Psoas muscle (tissue), 8 donors: ENCODE measurements around the gene GJA5. TPM values are rescaled to one million over a fixed set of nuclear protein-coding genes. Genes with fewer than 3 reads are reported as not detected.

Source experiments
- ATAC-seq, 4 donors: fragments of 200-7000 bp; cut with Tn5 transposase; one replicate each; pipeline ENCODE4 v1.9.1; 2020; ENCODE audit warnings: moderate library complexity in 3 of 4, mild to moderate bottlenecking in 2 of 4
- DNase-seq, 2 donors: peaks; one replicate each; pipeline ENCODE4 v3.0.0-alpha.2; 2020
- H3K27ac ChIP-seq: fragments of 200-600 bp; one replicate; pipeline ENCODE4 v1.8.0; 2022
- H3K27me3 ChIP-seq, 3 donors: fragments of 200-600 bp in 1 of 3; one replicate each; pipeline versions ENCODE4 v1.6.1 to v1.8.0; 2013 to 2022; ENCODE audit warnings: low read length in 2 of 3, mild to moderate bottlenecking in 2 of 3, moderate library complexity in 1 of 3; ENCODE audit not compliant: insufficient read depth in 3 of 3
- H3K36me3 ChIP-seq, 2 donors: fragments of 200-600 bp in 1 of 2; one replicate each; pipeline versions ENCODE4 v1.6.1 to v1.8.0; 2013 to 2022; ENCODE audit warnings: low read depth in 1 of 2, mild to moderate bottlenecking in 1 of 2, moderate library complexity in 1 of 2; ENCODE audit not compliant: insufficient read depth in 1 of 2
- H3K4me1 ChIP-seq: fragments of 200-600 bp; one replicate; pipeline ENCODE4 v1.8.0; 2022
- H3K4me3 ChIP-seq: fragments of 200-600 bp; one replicate; pipeline ENCODE4 v1.8.0; 2022; ENCODE audit warnings: mild to moderate bottlenecking
- H3K9me3 ChIP-seq: fragments of 200-600 bp; one replicate; pipeline ENCODE4 v1.8.0; 2022
- WGBS, 3 donors: extraction: QIAGEN DNeasy Blood & Tissue Kit; methylation state at CpG; one replicate each; pipeline versions ENCODE4 v1.1.6 to v1.1.7; 2013; 5-methylcytosine and 5-hydroxymethylcytosine counted together
- intact Hi-C, 2 donors: fragments of 100-400 bp; cut with DNase I; formaldehyde crosslinking; loops; one replicate each; pipeline versions ENCODE4 v1.11.0 to v1.14.2; 2022
- polyA plus RNA-seq, 3 donors: library from polyadenylated mRNA; stranded (reverse); fragments of 200-250 nt; gene quantifications; one replicate each; pipeline ENCODE4 v1.2.3, GENCODE V29; 2013
- total RNA-seq, 4 donors: library from RNA; stranded (reverse); fragmentation: NEBNext Ultra II Directional in 2 of 4; extraction: Animal tissue kit (Norgen Biotek cat#: 25700) in 2 of 4; gene quantifications; one replicate each; pipeline versions ENCODE4 v1.2.1 to v1.2.4, GENCODE V29; 2021 to 2023
- TF ChIP-seq, protein P1 (sequence below): fragments of 200-600 bp; IDR thresholded peaks from one replicate; pipeline ENCODE4 v1.8.0; 2022; ENCODE audit warnings: antibody characterized with exemption
- donor health status: healthy with polysubstance abuse.
- donor health status: DM: no; HTN: no; CAD: no; lungs with moderate emphysema.
- donor health status: Bipolar disorder and iron deficiency.
- donor health status: healthy.
- donor health status: DM: yes; HTN: yes; CAD: no.
- donor health status: DM: no; HTN: no; CAD: no.
- donor health status: DM: no; HTN: no; CAD: no.
- donor health status: DM: yes; HTN: yes; CAD: no.

The GJA5 gene
- total and polyA plus RNA-seq, 7 donors = 1.9 to 7.0 (median 3.3) TPM

DNA sequence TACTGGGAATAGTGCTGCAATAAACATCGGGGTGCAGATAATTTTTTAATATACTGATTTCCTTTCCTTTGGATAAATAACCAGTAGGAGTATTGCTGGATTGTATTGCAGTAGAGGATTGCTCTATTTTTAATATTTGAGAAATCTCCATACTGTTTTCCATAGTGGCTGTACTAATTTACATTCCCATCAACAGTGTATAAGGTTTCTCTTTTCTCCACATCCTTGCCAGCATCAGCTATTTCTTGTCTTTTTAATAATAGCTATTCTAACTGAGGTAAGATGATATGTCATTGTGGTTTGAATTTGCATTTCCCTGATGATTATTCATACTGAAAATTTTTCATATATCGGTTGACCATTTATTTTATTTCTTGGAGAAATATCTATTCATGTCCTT, 31.1 kb downstream of the GJA5 start:
- TF ChIP-seq, protein P1, sequence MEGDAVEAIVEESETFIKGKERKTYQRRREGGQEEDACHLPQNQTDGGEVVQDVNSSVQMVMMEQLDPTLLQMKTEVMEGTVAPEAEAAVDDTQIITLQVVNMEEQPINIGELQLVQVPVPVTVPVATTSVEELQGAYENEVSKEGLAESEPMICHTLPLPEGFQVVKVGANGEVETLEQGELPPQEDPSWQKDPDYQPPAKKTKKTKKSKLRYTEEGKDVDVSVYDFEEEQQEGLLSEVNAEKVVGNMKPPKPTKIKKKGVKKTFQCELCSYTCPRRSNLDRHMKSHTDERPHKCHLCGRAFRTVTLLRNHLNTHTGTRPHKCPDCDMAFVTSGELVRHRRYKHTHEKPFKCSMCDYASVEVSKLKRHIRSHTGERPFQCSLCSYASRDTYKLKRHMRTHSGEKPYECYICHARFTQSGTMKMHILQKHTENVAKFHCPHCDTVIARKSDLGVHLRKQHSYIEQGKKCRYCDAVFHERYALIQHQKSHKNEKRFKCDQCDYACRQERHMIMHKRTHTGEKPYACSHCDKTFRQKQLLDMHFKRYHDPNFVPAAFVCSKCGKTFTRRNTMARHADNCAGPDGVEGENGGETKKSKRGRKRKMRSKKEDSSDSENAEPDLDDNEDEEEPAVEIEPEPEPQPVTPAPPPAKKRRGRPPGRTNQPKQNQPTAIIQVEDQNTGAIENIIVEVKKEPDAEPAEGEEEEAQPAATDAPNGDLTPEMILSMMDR = no peak
- 78 to 84% (median 83%) methylated on average over 2 of the region's 2 CpGs for WGBS, 3 donors
- no peaks in the 10 kb centered on the region for H3K4me1 ChIP-seq
- no peaks in the 10 kb centered on the region for H3K9me3 ChIP-seq
- no peak for DNase-seq
- H3K27ac ChIP-seq = no peak overlapping the region
- no peaks in the 10 kb centered on the region for H3K36me3 ChIP-seq
- intact Hi-C loops = no loop called here
- H3K27me3 ChIP-seq = peaks cover 0 to 2% (median 0%) of the 10 kb centered on the region in 3 donors
- no peak for ATAC-seq
- H3K4me3 ChIP-seq = no peak overlapping the region

DNA sequence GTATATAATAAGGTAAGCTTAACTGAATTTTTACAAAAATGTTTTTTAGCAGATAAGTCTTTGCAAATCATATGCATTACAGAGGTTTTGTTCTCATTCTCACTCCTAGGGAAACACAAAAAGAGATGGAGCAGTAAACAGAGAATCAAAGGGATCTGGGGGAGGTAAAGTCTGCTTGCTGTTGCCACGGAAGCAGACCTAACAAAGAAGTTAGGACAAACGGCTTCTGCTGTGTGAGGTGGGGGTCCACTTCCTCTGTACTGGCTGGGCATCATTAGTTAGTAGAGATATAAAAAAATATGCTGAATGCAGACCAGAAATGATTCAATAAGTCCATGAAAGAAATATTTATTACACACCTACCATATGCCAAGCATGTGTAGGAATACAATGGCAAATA, 34.2 kb downstream of the GJA5 start:
- no peak overlapping the region for H3K4me3 ChIP-seq
- H3K27ac ChIP-seq = no peak overlapping the region
- intact Hi-C loops = no loop called here
- no peaks in the 10 kb centered on the region for H3K36me3 ChIP-seq
- no peaks in the 10 kb centered on the region for H3K9me3 ChIP-seq
- ATAC-seq (no peak), DNase-seq (no peak)
- no peaks in the 10 kb centered on the region for H3K4me1 ChIP-seq
- H3K27me3 ChIP-seq = peaks cover 0 to 2% (median 0%) of the 10 kb centered on the region in 3 donors
- TF ChIP-seq, protein P1 = no peak
- WGBS, 3 donors = 48 to 57% (median 54%) methylated on average over 2 of the region's 2 CpGs

DNA sequence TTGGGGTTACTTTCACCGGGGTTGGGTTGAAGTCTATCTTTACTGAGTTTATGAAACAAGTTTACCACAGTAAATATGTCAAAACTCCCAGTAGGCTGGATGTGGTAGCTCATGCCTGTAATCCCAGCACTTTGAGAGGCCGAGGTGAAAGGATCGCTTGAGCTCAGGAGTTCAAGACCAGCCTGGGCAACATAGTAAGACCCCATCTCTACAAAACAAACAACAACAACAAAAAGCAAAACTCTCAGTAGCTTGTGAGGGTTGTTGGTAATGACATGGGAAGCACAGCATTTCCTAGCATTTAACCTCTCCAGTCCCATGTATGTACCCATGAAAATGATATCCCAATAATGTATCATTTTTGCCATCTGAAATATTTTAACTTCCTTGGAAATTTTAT, 34.7 kb downstream of the GJA5 start:
- no peaks in the 10 kb centered on the region for H3K36me3 ChIP-seq
- H3K9me3 ChIP-seq = no peaks in the 10 kb centered on the region
- no peak overlapping the region for H3K27ac ChIP-seq
- 88 to 94% (median 88%) methylated on average over 3 of the region's 3 CpGs for WGBS, 3 donors
- H3K4me3 ChIP-seq = no peak overlapping the region
- ATAC-seq = no peak
- TF ChIP-seq, protein P1 = no peak
- H3K4me1 ChIP-seq = no peaks in the 10 kb centered on the region
- intact Hi-C loops = loop anchor here in 1 of 2 donors (2.0 kb wide), 1 partner anchor 165 kb away; no protein-coding TSS in a partner anchor
- DNase-seq = no peak
- peaks cover 0 to 2% (median 0%) of the 10 kb centered on the region in 3 donors for H3K27me3 ChIP-seq

DNA sequence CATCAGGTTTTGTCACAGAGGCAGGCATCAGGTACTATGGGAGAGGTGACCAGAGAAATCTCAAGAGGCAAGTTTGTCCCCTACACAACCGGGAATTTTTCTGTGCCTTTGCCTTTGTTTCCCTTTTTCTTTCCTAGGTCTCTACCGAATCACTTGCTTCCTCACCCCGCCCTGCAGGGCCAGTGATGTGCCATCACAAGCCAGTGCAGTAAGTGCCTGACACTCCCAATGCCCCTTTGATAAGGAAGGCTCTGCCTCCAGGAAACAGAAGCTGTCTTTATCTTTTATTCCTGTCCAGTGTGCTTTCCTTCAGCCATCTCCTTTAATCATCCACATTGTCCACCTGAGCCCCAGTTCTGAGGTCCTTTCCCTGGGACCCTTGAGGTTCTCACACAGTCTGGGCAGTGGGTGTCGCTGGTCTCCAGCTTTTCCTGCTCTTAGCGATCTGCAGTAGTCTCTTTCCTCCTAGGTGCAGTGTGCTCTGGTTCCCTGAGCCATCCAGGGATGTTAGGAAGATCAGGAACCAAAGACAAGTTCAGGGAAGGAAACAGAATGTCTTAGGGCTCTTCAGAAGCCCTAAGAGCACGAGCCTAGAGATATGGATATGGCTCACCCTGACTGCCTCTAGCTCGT, 36.6 kb downstream of the GJA5 start:
- intact Hi-C loops = loop anchor here (1.0 to 5.0 kb wide), 3 partner anchors 167 to 171 kb away; no protein-coding TSS in a partner anchor
- H3K36me3 ChIP-seq = no peaks in the 10 kb centered on the region
- ATAC-seq = peak in 3 of 4 donors; percentile 59 to 76 (median 64)
- peaks cover 0 to 2% (median 0%) of the 10 kb centered on the region in 3 donors for H3K27me3 ChIP-seq
- H3K27ac ChIP-seq = no peak overlapping the region
- DNase-seq = no peak
- WGBS, 3 donors = 43 to 49% (median 44%) methylated on average over 7 of the region's 7 CpGs
- H3K4me1 ChIP-seq = no peaks in the 10 kb centered on the region
- H3K9me3 ChIP-seq = no peaks in the 10 kb centered on the region
- no peak overlapping the region for H3K4me3 ChIP-seq
- TF ChIP-seq, protein P1 = peak; percentile 60

- DNase-seq (no peak), ATAC-seq (no peak)
- peaks cover 0 to 2% (median 0%) of the 10 kb centered on the region in 3 donors for H3K27me3 ChIP-seq
- intact Hi-C loops = loop anchor here in 1 of 2 donors (5.0 kb wide), 1 partner anchor 170 kb away; no protein-coding TSS in a partner anchor
- no peak overlapping the region for H3K4me3 ChIP-seq
- H3K9me3 ChIP-seq = no peaks in the 10 kb centered on the region
- H3K4me1 ChIP-seq = no peaks in the 10 kb centered on the region
- no peaks in the 10 kb centered on the region for H3K36me3 ChIP-seq
- H3K27ac ChIP-seq = no peak overlapping the region
- 81 to 87% (median 82%) methylated on average over 2 of the region's 2 CpGs for WGBS, 3 donors
- TF ChIP-seq, protein P1 = no peak
Observed at GRCh38 chr1:147722124-147722523, 38.3 kb downstream of the GJA5 start.
